IMR-90 (cell line): ENCODE measurements around the gene LDLRAD3.
A peak's percentile ranks its signal among the peaks of the same experiment; 100 is the strongest.

Source experiments
- CEBPB ChIP-seq: IDR thresholded peaks from 2 replicates; pipeline ENCODE4 v1.6.1; 2012; ENCODE audit warnings: low read depth, low read length, improper control_type of control experiment
- MAFK ChIP-seq: IDR thresholded peaks from 2 replicates; pipeline ENCODE4 v1.6.1; 2012; ENCODE audit warnings: low read depth, low read length, improper control_type of control experiment
- MXI1 ChIP-seq: IDR thresholded peaks from 2 replicates; pipeline ENCODE4 v1.6.1; 2012; ENCODE audit warnings: low read depth, mild to moderate bottlenecking, low read length, moderate library complexity, borderline replicate concordance
- NFE2L2 ChIP-seq: fragments of 150-350 bp; IDR thresholded peaks from 2 replicates; pipeline ENCODE4 v1.6.1; 2016; ENCODE audit warnings: low read depth, mild to moderate bottlenecking, low read length
- POLR2A ChIP-seq: IDR thresholded peaks from 2 replicates; pipeline ENCODE4 v1.6.1; 2012; ENCODE audit warnings: mild to moderate bottlenecking, low read depth, low read length
- RCOR1 ChIP-seq: IDR thresholded peaks from 2 replicates; pipeline ENCODE4 v1.6.1; 2012; ENCODE audit warnings: mild to moderate bottlenecking, low read length, improper control_type of control experiment; ENCODE audit not compliant: insufficient replicate concordance
- SMC3 ChIP-seq: fragments of 150-350 bp; IDR thresholded peaks from 2 replicates; pipeline ENCODE4 v1.6.1; 2016; ENCODE audit warnings: low read depth, mild to moderate bottlenecking, antibody characterized with exemption, low read length, moderate library complexity
- TF ChIP-seq, protein P1 (sequence below): conservative IDR thresholded peaks from 2 replicates; pipeline ENCODE4 v1.5.1; 2012; ENCODE audit warnings: mild to moderate bottlenecking, low read depth, low read length, improper control_type of control experiment
- TF ChIP-seq, protein P2 (sequence below): fragments of 150-350 bp; IDR thresholded peaks from 2 replicates; pipeline ENCODE4 v1.6.1; 2016; ENCODE audit warnings: low read depth, mild to moderate bottlenecking, low read length, moderate library complexity, borderline replicate concordance

DNA sequence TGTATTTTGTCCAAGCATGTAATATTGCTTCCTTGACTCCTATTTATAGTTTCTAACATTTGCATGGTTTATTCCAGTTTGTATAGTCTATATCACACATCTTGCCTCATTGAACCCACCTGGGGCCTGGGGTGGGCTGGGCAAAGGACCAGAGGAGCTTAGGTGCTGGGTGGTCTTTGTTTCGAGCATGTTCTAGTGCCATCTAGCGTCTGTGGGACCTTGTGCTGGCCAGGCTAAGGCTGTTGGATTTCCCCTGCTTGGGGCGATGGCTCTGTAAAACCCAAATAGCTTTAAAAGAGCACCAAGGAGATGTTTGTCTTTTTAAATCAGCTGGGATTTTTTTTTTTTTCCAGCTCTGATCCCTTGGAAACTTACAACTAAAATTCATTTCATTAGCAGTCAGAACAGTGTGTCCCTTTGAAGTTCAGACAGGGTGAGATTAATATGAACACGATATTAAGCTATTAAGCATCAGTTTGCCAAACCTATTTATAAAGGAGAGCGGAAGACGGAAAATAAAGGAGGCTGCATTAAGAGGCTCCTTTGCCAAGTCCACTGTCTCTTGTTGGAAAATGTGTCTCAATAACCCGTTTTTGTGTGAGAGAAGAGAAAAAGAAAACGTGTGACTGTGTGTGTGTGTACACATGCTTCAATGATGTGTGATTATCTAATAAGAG, 188.0 kb downstream of the LDLRAD3 start:
- TF ChIP-seq, protein P1, sequence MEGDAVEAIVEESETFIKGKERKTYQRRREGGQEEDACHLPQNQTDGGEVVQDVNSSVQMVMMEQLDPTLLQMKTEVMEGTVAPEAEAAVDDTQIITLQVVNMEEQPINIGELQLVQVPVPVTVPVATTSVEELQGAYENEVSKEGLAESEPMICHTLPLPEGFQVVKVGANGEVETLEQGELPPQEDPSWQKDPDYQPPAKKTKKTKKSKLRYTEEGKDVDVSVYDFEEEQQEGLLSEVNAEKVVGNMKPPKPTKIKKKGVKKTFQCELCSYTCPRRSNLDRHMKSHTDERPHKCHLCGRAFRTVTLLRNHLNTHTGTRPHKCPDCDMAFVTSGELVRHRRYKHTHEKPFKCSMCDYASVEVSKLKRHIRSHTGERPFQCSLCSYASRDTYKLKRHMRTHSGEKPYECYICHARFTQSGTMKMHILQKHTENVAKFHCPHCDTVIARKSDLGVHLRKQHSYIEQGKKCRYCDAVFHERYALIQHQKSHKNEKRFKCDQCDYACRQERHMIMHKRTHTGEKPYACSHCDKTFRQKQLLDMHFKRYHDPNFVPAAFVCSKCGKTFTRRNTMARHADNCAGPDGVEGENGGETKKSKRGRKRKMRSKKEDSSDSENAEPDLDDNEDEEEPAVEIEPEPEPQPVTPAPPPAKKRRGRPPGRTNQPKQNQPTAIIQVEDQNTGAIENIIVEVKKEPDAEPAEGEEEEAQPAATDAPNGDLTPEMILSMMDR: peak; percentile 72
- TF ChIP-seq SMC3: peak; percentile 59
- no peak for TF ChIP-seq POLR2A
- no peak for TF ChIP-seq MAFK
- TF ChIP-seq, protein P2, sequence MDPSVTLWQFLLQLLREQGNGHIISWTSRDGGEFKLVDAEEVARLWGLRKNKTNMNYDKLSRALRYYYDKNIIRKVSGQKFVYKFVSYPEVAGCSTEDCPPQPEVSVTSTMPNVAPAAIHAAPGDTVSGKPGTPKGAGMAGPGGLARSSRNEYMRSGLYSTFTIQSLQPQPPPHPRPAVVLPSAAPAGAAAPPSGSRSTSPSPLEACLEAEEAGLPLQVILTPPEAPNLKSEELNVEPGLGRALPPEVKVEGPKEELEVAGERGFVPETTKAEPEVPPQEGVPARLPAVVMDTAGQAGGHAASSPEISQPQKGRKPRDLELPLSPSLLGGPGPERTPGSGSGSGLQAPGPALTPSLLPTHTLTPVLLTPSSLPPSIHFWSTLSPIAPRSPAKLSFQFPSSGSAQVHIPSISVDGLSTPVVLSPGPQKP: no peak
- TF ChIP-seq CEBPB: no peak
- TF ChIP-seq MXI1: no peak
- no peak for TF ChIP-seq NFE2L2
- no peak for TF ChIP-seq RCOR1
